Panc1 (cell line): ENCODE measurements around the gene XKR7. TPM values are rescaled to one million over a fixed set of nuclear protein-coding genes. Genes with fewer than 3 reads are reported as not detected.

Source experiments
- ATAC-seq: fragments of 200-7000 bp; cut with Tn5 transposase; 2 replicates; pipeline ENCODE4 v1.9.1; 2020; ENCODE audit warnings: mild to moderate bottlenecking, moderate library complexity
- BruUV-seq: library from RNA; stranded (reverse); fragments of 400-500 nt; replicated peaks from 2 replicates; lab custom pipeline; 2021; lab: Mats Ljungman, UMichigan
- CTCF ChIA-PET: fragments of 300-600 bp; sonication (Branson Sonifier 250); formaldehyde crosslinking; loops from one replicate; lab custom pipeline; 2022; ENCODE audit warnings: antibody characterized with exemption; lab: Charles Lee
- POLR2A ChIA-PET: fragments of 300-600 bp; sonication (Branson Sonifier 250); formaldehyde crosslinking; loops from one replicate; lab custom pipeline; 2022; ENCODE audit warnings: antibody characterized with exemption; lab: Charles Lee
- DNase-seq: peaks from one replicate; pipeline ENCODE4 v3.0.0-alpha.2; 2010; ENCODE audit warnings: low read depth, low spot score
- H3K27ac ChIP-seq: 2 replicates; pipeline ENCODE4 v1.5.1; 2011; ENCODE audit warnings: mild to moderate bottlenecking, low read length, inconsistent platforms
- H3K27me3 ChIP-seq: fragments of 200-500 bp; sonication (Bioruptor generic); 2 replicates; pipeline ENCODE4 v1.6.0; 2014; ENCODE audit warnings: low read length, inconsistent platforms; ENCODE audit not compliant: control insufficient read depth, insufficient read depth
- H3K36me3 ChIP-seq: fragments of 200-500 bp; sonication (Bioruptor generic); 2 replicates; pipeline ENCODE4 v1.5.1; 2014; ENCODE audit warnings: inconsistent platforms, mild to moderate bottlenecking, low read length, moderate library complexity; ENCODE audit not compliant: control insufficient read depth, insufficient read depth
- H3K4me1 ChIP-seq: 2 replicates; pipeline ENCODE4 v1.5.1; 2011; ENCODE audit warnings: inconsistent platforms, mild to moderate bottlenecking, low read length, moderate library complexity; ENCODE audit not compliant: control insufficient read depth, insufficient read depth
- H3K4me3 ChIP-seq, 2 experiments: 2 replicates each; pipeline ENCODE4 v1.5.1; 2011 to 2012; ENCODE audit warnings: low read depth in 2 of 2, low read length in 2 of 2, mild to moderate bottlenecking in 2 of 2, inconsistent platforms in 1 of 2, moderate library complexity in 1 of 2
- H3K9me3 ChIP-seq: fragments of 200-500 bp; sonication (Bioruptor generic); 2 replicates; pipeline ENCODE4 v1.5.1; 2014; ENCODE audit warnings: low read depth, mild to moderate bottlenecking, inconsistent platforms, low read length, moderate library complexity; ENCODE audit not compliant: control insufficient read depth, insufficient read depth
- CTCF ChIP-seq: fragments of 450-650 bp; IDR thresholded peaks from 2 replicates; pipeline ENCODE4 v1.5.1; 2017; ENCODE audit warnings: mild to moderate bottlenecking
- POLR2AphosphoS5 ChIP-seq: IDR thresholded peaks from 2 replicates; pipeline ENCODE4 v1.6.1; 2012; ENCODE audit warnings: mild to moderate bottlenecking, low read depth, low read length, moderate library complexity
- REST ChIP-seq, 2 experiments: IDR thresholded peaks; 2 replicates each; pipeline ENCODE4 v1.6.1; 2011 to 2012; ENCODE audit warnings: low read depth in 2 of 2, control low read depth in 1 of 2, low read length in 1 of 2, mild to moderate bottlenecking in 1 of 2, moderate library complexity in 1 of 2; ENCODE audit not compliant: insufficient read depth in 1 of 2
- SIN3A ChIP-seq: IDR thresholded peaks from 2 replicates; pipeline ENCODE4 v1.6.1; 2012; ENCODE audit warnings: low read depth, mild to moderate bottlenecking, low read length, moderate library complexity, borderline replicate concordance; ENCODE audit not compliant: insufficient read depth
- TCF7L2 ChIP-seq: IDR thresholded peaks from 2 replicates; pipeline ENCODE4 v1.6.1; 2011; ENCODE audit warnings: mild to moderate bottlenecking, low read depth, low read length, inconsistent platforms
- in situ Hi-C: cut with HindIII; loops from 2 replicates; pipeline ENCODE4 v1.10.0; 2016; ENCODE audit warnings: low sequenced_read_pairs, low pct_unique_long_range_greater_than_20kb
- intact Hi-C: fragments of 100-400 bp; cut with micrococcal nuclease; formaldehyde crosslinking; loops from one replicate; pipeline ENCODE4 v1.10.0; 2022; ENCODE audit not compliant: unreplicated experiment
- total RNA-seq: library from RNA; stranded (reverse); gene quantifications from one replicate; pipeline ENCODE4 v1.2.1, GENCODE V29; 2021; ENCODE audit not compliant: unreplicated experiment

Gene XKR7
- total RNA-seq, 1 experiment from 2014 or later, result 6.2 TPM

GRCh38 chr20:31991339-31991705 lies 23.4 kb downstream of the XKR7 start:
- ChIA-PET POLR2A (no interaction called here), CTCF (interaction anchor here (0.6 to 1.2 kb wide), 3 partner anchors 34 to 160 kb away, joined by 3 to 11 read pairs (median 3); partner anchors contain the start of gene PDRG1)
- Histone ChIP-seq H3K4me1 (peaks cover 30% of the 10 kb centered on the region), H3K4me3 (no peak overlapping the region), H3K9me3 (no peaks in the 10 kb centered on the region), H3K27ac (peak overlapping the region; percentile 52), H3K36me3 (no peaks in the 10 kb centered on the region), H3K27me3 (no peaks in the 10 kb centered on the region)
- in situ Hi-C loops (no loop called here), intact Hi-C loops (no loop called here)
- DNase-seq (no peak), ATAC-seq (no peak)
- TF ChIP-seq REST (IDR thresholded peaks at IDR 0.05; ENCODE audit: insufficient read depth in 1 of 2, low read depth in 2 of 2, low read length in 1 of 2) (no peak), CTCF (no peak), POLR2AphosphoS5 (no peak), SIN3A (no peak), TCF7L2 (no peak)
- BruUV-seq, result no TSS peak

DNA sequence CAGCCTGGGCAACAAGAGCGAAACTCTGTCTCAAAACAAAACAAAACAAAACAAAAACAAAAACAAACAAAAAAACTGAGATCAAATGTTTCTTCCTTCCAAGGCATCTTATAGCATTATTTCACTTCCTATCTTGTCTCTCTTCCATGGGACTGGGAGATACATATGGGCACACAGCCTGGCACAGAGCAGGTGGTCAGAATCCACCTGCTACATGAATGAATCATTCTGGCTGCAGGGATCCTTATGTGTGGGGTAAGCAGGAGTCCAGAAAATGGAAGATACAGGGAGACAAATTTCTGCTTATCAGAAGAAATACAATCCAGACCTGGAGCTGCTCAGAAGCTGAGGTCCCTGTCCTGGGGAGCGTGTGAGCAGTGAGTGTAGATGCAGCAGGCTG lies 24.1 kb downstream of the XKR7 start:
- POLR2A ChIA-PET, result no interaction called here

More for the DNA sequence above, 24.1 kb downstream of the XKR7 start:
- DNase-seq (no peak), ATAC-seq (no peak)
- no TSS peak for BruUV-seq
- H3K36me3 ChIP-seq, result no peaks in the 10 kb centered on the region
- H3K4me3 ChIP-seq, result no peak overlapping the region
- TF ChIP-seq CTCF, result no peak
- no peak for TF ChIP-seq SIN3A
- no peak for TF ChIP-seq TCF7L2
- no peak for TF ChIP-seq POLR2AphosphoS5
- no peak for TF ChIP-seq REST (IDR thresholded peaks at IDR 0.05; ENCODE audit: insufficient read depth in 1 of 2, low read depth in 2 of 2, low read length in 1 of 2)
- peaks cover 30% of the 10 kb centered on the region for H3K4me1 ChIP-seq
- peak overlapping the region; percentile 12 for H3K27ac ChIP-seq
- no peaks in the 10 kb centered on the region for H3K9me3 ChIP-seq
- in situ Hi-C loops (no loop called here), intact Hi-C loops (no loop called here)
- CTCF ChIA-PET, result no interaction called here
- H3K27me3 ChIP-seq, result no peaks in the 10 kb centered on the region
